Suprapubic skin (tissue), 4 donors: Measurements from ENCODE around the gene CARM1. TPM values are rescaled to one million over a fixed set of nuclear protein-coding genes. Genes with fewer than 3 reads are reported as not detected.

ENCODE experiments used
- DNase-seq, 2 donors: peaks; one replicate each; pipeline ENCODE4 v3.0.0-alpha.2; 2019; ENCODE audit warnings: low spot score in 2 of 2
- H3K27ac ChIP-seq: fragments of 200-600 bp; sonication (generic); one replicate; pipeline ENCODE4 v1.5.1; 2019
- H3K27me3 ChIP-seq: fragments of 200-600 bp; sonication (generic); one replicate; pipeline ENCODE4 v1.5.1; 2019
- H3K36me3 ChIP-seq: fragments of 200-600 bp; sonication (generic); one replicate; pipeline ENCODE4 v1.5.1; 2019
- H3K4me1 ChIP-seq: fragments of 200-600 bp; sonication (generic); one replicate; pipeline ENCODE4 v1.5.1; 2019
- H3K4me3 ChIP-seq: fragments of 200-600 bp; sonication (generic); one replicate; pipeline ENCODE4 v1.5.1; 2019; ENCODE audit warnings: mild to moderate bottlenecking
- H3K9me3 ChIP-seq: fragments of 200-600 bp; sonication (generic); one replicate; pipeline ENCODE4 v1.5.1; 2019
- EP300 ChIP-seq: sonication (generic); formaldehyde crosslinking; IDR thresholded peaks from one replicate; pipeline ENCODE4 v1.6.1; 2017; ENCODE audit warnings: antibody characterized with exemption
- POLR2A ChIP-seq, 2 donors: fragments of 450-650 bp; IDR thresholded peaks; one replicate each; pipeline ENCODE4 v1.6.1; 2017; ENCODE audit warnings: antibody characterized with exemption in 2 of 2, mild to moderate bottlenecking in 2 of 2, moderate library complexity in 2 of 2
- POLR2AphosphoS5 ChIP-seq, 3 donors: sonication (generic); formaldehyde crosslinking; IDR thresholded peaks; one replicate each; pipeline ENCODE4 v1.6.1; 2017; ENCODE audit warnings: antibody characterized with exemption in 3 of 3
- WGBS: methylation state at CpG from one replicate; pipeline ENCODE4 v1.1.5; 2018; 5-methylcytosine and 5-hydroxymethylcytosine counted together
- total RNA-seq, 4 donors: library from RNA; depleted of rRNA; stranded (reverse); fragments of >200 nt; gene quantifications; one replicate each; pipeline ENCODE4 v1.1.0, GENCODE V29; 2016
- TF ChIP-seq, protein P1 (sequence below), 2 donors: fragments of 200-600 bp in 1 of 2; fragments of 450-650 bp in 1 of 2; sonication (generic) in 1 of 2; IDR thresholded peaks; one replicate each; pipeline ENCODE4 v1.5.1; 2016 to 2019; ENCODE audit warnings: antibody characterized with exemption in 2 of 2, mild to moderate bottlenecking in 1 of 2, moderate library complexity in 1 of 2

CARM1 gene
- total RNA-seq, 4 donors from 2014 or later = 19.8 to 26.6 (median 23.2) TPM

DNA sequence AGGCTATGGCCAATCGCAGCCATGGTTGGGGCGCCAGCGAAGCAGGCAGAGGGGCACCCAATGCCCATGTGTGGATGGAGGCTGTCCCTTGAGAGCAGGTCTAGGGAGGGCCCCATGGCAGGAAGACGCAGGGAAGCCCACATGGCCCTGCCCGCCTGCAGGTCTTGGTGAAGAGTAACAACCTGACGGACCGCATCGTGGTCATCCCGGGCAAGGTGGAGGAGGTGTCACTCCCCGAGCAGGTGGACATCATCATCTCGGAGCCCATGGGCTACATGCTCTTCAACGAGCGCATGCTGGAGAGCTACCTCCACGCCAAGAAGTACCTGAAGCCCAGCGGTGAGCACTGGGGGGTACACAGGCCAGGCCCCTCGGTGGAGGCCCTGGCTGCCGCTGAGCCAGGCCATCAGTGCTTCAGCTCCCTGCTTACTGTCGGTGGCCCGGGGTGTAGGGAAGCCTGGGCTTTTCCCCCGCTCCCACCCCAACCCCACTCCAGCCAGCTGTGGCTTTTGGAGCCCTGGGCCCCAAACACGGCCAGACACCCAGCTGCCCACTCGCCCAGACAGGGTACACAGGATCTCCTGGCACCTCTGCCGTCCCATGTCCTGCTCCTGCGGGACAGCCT, 42.5 kb downstream of the CARM1 start:
- H3K9me3 ChIP-seq = no peaks in the 10 kb centered on the region
- DNase-seq = no peak
- no peak overlapping the region for H3K27ac ChIP-seq
- WGBS = 93% methylated on average over 15 of the region's 24 CpGs
- peaks cover 94% of the 10 kb centered on the region for H3K36me3 ChIP-seq
- H3K4me1 ChIP-seq = peaks cover 9% of the 10 kb centered on the region
- H3K4me3 ChIP-seq = no peak overlapping the region
- TF ChIP-seq, protein P1, sequence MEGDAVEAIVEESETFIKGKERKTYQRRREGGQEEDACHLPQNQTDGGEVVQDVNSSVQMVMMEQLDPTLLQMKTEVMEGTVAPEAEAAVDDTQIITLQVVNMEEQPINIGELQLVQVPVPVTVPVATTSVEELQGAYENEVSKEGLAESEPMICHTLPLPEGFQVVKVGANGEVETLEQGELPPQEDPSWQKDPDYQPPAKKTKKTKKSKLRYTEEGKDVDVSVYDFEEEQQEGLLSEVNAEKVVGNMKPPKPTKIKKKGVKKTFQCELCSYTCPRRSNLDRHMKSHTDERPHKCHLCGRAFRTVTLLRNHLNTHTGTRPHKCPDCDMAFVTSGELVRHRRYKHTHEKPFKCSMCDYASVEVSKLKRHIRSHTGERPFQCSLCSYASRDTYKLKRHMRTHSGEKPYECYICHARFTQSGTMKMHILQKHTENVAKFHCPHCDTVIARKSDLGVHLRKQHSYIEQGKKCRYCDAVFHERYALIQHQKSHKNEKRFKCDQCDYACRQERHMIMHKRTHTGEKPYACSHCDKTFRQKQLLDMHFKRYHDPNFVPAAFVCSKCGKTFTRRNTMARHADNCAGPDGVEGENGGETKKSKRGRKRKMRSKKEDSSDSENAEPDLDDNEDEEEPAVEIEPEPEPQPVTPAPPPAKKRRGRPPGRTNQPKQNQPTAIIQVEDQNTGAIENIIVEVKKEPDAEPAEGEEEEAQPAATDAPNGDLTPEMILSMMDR (IDR thresholded peaks at IDR 0.05) = no peak
- TF ChIP-seq POLR2AphosphoS5 (IDR thresholded peaks at IDR 0.05) (no peak), POLR2A (IDR thresholded peaks at IDR 0.05) (no peak), EP300 (no peak)
- H3K27me3 ChIP-seq = no peaks in the 10 kb centered on the region

GRCh38 chr19:10915130-10916091, 44.1 kb downstream of the CARM1 start:
- WGBS = 78% methylated on average over 5 of the region's 19 CpGs
- peaks cover 95% of the 10 kb centered on the region for H3K36me3 ChIP-seq
- no peaks in the 10 kb centered on the region for H3K27me3 ChIP-seq
- DNase-seq = peak in 1 of 2 donors; percentile 90
- no peak overlapping the region for H3K4me3 ChIP-seq
- TF ChIP-seq POLR2AphosphoS5 (IDR thresholded peaks at IDR 0.05) (peak in 1 of 3 donors; percentile 32), EP300 (no peak), POLR2A (IDR thresholded peaks at IDR 0.05) (no peak)
- H3K4me1 ChIP-seq = peaks cover 9% of the 10 kb centered on the region
- H3K9me3 ChIP-seq = no peaks in the 10 kb centered on the region
- H3K27ac ChIP-seq = peak overlapping the region; percentile 56

DNA sequence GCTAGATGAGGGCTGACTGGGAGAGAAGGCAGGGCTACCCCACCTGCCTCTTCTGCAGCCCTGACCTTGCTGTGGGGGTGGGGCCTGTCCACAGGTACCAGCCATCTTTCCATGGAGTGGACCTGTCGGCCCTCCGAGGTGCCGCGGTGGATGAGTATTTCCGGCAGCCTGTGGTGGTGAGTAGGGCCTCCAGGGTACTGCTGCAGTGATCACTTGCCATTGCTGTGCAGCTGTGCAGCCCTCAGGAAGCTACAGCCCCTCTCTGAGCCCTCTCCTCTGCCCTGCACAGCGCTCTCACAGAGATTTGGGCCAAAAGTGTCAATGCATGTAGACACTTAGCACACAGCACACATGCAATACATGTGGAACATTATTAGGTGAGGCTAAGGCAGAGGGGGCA, 45.2 kb downstream of the CARM1 start:
- H3K27ac ChIP-seq = no peak overlapping the region

GRCh38 chr19:10918359-10918758, 47.0 kb downstream of the CARM1 start:
- Histone ChIP-seq H3K4me1 (peaks cover 9% of the 10 kb centered on the region), H3K27me3 (no peaks in the 10 kb centered on the region), H3K4me3 (no peak overlapping the region), H3K9me3 (no peaks in the 10 kb centered on the region), H3K36me3 (peaks cover 95% of the 10 kb centered on the region), H3K27ac (no peak overlapping the region)
- TF ChIP-seq EP300 = no peak
- no peak for TF ChIP-seq POLR2AphosphoS5 (IDR thresholded peaks at IDR 0.05)
- TF ChIP-seq POLR2A (IDR thresholded peaks at IDR 0.05) = no peak
- TF ChIP-seq, protein P1 (IDR thresholded peaks at IDR 0.05) = no peak
- WGBS = 92% methylated on average over 11 of the region's 11 CpGs
- no peak for DNase-seq

More for the DNA sequence above, 45.2 kb downstream of the CARM1 start:
- DNase-seq = no peak
- no peaks in the 10 kb centered on the region for H3K9me3 ChIP-seq
- 100% methylated on average over 1 of the region's 6 CpGs for WGBS
- TF ChIP-seq POLR2AphosphoS5 (IDR thresholded peaks at IDR 0.05) (no peak), POLR2A (IDR thresholded peaks at IDR 0.05) (no peak), EP300 (no peak)
- TF ChIP-seq, protein P1 (IDR thresholded peaks at IDR 0.05) = no peak
- peaks cover 9% of the 10 kb centered on the region for H3K4me1 ChIP-seq
- peaks cover 95% of the 10 kb centered on the region for H3K36me3 ChIP-seq
- H3K4me3 ChIP-seq = no peak overlapping the region
- no peaks in the 10 kb centered on the region for H3K27me3 ChIP-seq

DNA sequence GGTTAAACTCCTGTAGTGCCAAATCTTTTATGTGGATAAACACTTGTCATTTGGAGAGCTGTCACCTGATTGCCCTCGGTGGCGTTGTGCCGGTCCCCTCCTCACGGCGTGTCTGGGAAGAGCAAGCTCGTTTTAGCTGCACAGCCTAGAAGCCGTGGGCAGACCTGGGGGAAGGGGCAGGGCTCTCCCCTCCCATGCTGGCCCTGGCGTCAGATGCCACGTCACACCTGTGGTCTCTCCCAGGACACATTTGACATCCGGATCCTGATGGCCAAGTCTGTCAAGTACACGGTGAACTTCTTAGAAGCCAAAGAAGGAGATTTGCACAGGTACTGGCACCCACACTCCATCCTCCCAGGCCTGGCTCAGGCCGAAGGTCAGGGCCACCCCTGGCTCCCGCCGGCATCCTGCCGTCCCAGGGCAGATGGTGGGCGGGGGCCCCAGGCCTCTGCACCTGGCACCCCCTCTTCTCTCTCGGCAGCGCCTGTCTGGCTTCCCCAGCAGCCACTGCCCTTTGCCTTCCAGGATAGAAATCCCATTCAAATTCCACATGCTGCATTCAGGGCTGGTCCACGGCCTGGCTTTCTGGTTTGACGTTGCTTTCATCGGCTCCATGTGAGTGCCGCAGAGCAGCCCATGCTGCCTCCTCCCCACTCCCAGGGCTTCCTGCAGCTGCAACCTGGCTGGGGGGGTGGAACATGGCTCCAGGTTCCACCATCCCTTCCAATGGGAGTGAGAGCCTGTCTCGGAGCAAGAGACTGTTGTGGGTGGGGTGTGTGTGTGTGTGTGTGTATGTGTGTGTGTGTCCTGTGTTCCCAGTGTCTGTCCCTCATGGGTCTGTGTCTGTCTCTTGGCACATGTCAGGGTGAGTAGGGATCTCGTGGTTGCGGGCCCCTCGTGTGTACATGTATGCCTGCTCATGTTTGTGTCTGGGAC, 48.3 kb downstream of the CARM1 start:
- Histone ChIP-seq H3K36me3 (peaks cover 96% of the 10 kb centered on the region), H3K9me3 (no peaks in the 10 kb centered on the region), H3K27me3 (no peaks in the 10 kb centered on the region), H3K27ac (no peak overlapping the region), H3K4me1 (peaks cover 9% of the 10 kb centered on the region), H3K4me3 (no peak overlapping the region)
- 76% methylated on average over 15 of the region's 26 CpGs for WGBS
- TF ChIP-seq POLR2A (IDR thresholded peaks at IDR 0.05) (no peak), EP300 (no peak), POLR2AphosphoS5 (IDR thresholded peaks at IDR 0.05) (no peak)
- TF ChIP-seq, protein P1 (IDR thresholded peaks at IDR 0.05) = no peak
- DNase-seq = no peak
